Gastroesophageal sphincter (tissue), 3 donors: ENCODE measurements around the gene BRINP3.

ENCODE experiments used
- EP300 ChIP-seq: sonication (generic); formaldehyde crosslinking; IDR thresholded peaks from one replicate; pipeline ENCODE4 v1.6.1; 2017; ENCODE audit warnings: antibody characterized with exemption, mild to moderate bottlenecking
- POLR2AphosphoS5 ChIP-seq: sonication (generic); formaldehyde crosslinking; IDR thresholded peaks from one replicate; pipeline ENCODE4 v1.6.1; 2017; ENCODE audit warnings: antibody characterized with exemption
- TF ChIP-seq, protein P1 (sequence below), 4 experiments: fragments of 200-600 bp in 2 of 4; fragments of 450-650 bp in 2 of 4; sonication (generic) in 1 of 4; IDR thresholded peaks; one replicate each; pipeline ENCODE4 v1.5.1; 2017 to 2019; ENCODE audit warnings: antibody characterized with exemption in 4 of 4, mild to moderate bottlenecking in 2 of 4, moderate library complexity in 2 of 4

DNA sequence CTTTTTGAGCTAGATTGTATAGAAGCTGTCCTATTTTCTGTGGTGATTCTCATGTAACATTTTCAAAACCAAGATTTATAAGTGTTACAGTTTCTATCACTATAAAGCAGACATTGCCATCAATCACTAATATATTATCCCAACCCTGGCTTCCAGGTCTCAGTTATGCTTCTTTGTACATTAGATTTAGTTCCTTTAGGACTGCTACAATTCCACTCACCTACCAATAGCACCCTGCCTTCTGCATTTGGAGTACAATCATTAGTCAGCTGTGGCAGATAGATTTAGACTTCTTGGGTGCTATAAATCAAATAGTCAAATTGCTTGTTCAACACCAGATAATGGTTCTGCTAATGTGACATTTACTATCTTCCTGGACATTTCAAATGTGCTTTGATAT lies 281.6 kb downstream of the BRINP3 start:
- TF ChIP-seq, protein P1, sequence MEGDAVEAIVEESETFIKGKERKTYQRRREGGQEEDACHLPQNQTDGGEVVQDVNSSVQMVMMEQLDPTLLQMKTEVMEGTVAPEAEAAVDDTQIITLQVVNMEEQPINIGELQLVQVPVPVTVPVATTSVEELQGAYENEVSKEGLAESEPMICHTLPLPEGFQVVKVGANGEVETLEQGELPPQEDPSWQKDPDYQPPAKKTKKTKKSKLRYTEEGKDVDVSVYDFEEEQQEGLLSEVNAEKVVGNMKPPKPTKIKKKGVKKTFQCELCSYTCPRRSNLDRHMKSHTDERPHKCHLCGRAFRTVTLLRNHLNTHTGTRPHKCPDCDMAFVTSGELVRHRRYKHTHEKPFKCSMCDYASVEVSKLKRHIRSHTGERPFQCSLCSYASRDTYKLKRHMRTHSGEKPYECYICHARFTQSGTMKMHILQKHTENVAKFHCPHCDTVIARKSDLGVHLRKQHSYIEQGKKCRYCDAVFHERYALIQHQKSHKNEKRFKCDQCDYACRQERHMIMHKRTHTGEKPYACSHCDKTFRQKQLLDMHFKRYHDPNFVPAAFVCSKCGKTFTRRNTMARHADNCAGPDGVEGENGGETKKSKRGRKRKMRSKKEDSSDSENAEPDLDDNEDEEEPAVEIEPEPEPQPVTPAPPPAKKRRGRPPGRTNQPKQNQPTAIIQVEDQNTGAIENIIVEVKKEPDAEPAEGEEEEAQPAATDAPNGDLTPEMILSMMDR (IDR thresholded peaks at IDR 0.05), result no peak
- no peak for TF ChIP-seq EP300
- no peak for TF ChIP-seq POLR2AphosphoS5
